Upper lobe of left lung (tissue), 4 donors: ENCODE data around the gene CLIC6.

Experiments used
- CTCF ChIP-seq, 6 experiments: fragments of 450-650 bp in 4 of 6; fragments of 200-600 bp in 2 of 6; sonication (generic) in 2 of 6; IDR thresholded peaks; one replicate each; pipeline ENCODE4 v1.5.1; 2016 to 2019; ENCODE audit warnings: antibody characterized with exemption in 6 of 6
- POLR2A ChIP-seq, 4 donors: fragments of 450-650 bp; IDR thresholded peaks; one replicate each; pipeline ENCODE4 v1.5.1; 2016 to 2017; ENCODE audit warnings: antibody characterized with exemption in 4 of 4, mild to moderate bottlenecking in 2 of 4
- POLR2AphosphoS5 ChIP-seq, 2 donors: sonication (generic); formaldehyde crosslinking; IDR thresholded peaks; one replicate each; pipeline ENCODE4 v1.5.1; 2017; ENCODE audit warnings: antibody characterized with exemption in 2 of 2

DNA sequence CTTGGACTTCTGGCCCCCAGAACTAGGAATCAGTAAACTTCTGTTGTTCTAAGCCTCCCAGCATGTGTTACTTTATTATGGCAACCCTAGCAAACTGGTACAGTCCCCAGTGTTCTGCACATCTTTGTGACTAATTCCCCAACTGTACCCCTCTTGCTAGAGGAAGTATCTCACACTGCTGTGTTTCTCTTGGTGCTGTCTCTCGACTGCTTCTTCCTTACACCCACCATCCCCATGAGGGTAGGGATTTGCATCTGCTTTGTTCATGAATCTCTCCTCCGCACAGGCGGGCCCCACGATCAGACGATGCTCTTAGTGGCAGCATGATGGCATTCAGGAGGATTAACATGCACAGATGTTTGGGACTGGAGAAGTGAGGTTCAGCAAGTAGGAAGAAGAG lies 46.7 kb downstream of the CLIC6 start:
- no peak for TF ChIP-seq CTCF (IDR thresholded peaks at IDR 0.05)
- TF ChIP-seq POLR2A (IDR thresholded peaks at IDR 0.05): no peak
- TF ChIP-seq POLR2AphosphoS5 (IDR thresholded peaks at IDR 0.05): no peak
